ENCODE results near the gene RTBDN. TPM values are rescaled to one million over a fixed set of nuclear protein-coding genes. Genes with fewer than 3 reads are reported as not detected.

Gene RTBDN
- total and polyA plus RNA-seq, 2 experiments from 2014 or later: 4.1 to 4.6 TPM

DNA sequence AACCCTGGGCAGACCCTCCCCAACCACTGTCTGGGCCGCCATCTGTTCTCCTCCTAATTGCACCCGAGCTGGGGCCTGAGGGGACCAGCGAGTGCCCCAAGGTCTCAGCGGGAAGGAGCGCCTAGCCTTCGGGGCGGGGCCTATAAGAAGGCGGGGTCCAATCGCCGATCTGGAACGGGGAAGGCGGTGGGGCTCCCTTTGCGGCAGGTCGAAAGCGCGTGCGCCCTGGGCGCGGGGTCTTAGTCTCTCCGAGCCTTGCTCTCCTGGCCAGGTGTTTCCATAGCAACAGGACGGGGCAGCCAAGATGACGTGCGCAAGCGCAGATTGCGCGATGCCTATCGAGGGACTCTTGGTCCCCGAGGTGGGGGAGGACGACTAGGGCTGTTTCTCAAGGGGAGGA, 6.7 kb upstream of the RTBDN start:
- H2AFZ ChIP-seq: no peak overlapping the region
- Mint-ChIP-seq H3K4me1 (peaks cover 40% of the 10 kb centered on the region), H3K36me3 (ENCODE audit: low read depth) (peaks cover 9% of the 10 kb centered on the region; the same call in 1 of the 3 replicates), H3K4me3 (peak overlapping the region; percentile 79), H3K27me3 (ENCODE audit: insufficient read depth, low read depth, poor library complexity) (peaks cover 17% of the 10 kb centered on the region), H3K9me3 (no peaks in the 10 kb centered on the region; the same call in 2 of the 3 replicates), H3K27ac (peak overlapping the region; percentile 98)
- H3K79me2 ChIP-seq (replicated peaks; ENCODE audit: insufficient read depth): peaks cover 8% of the 10 kb centered on the region
- peaks cover 40% of the 10 kb centered on the region for H3F3A ChIP-seq (replicated peaks; ENCODE audit: low read depth)
- peak overlapping the region; percentile 76 for H3K4me2 ChIP-seq
- no peaks in the 10 kb centered on the region for H3K9me2 ChIP-seq (ENCODE audit: insufficient read depth)
- ATAC-seq (peak; percentile 73), DNase-seq (ENCODE audit: low spot score) (peak; percentile 100)
- H3K4me3 ChIP-seq: peak overlapping the region; percentile 54
- no peaks in the 10 kb centered on the region for H3K36me3 ChIP-seq (ENCODE audit: insufficient read depth)
- H3K4me1 ChIP-seq (ENCODE audit: insufficient read depth): peaks cover 19% of the 10 kb centered on the region
- H3K27ac ChIP-seq (ENCODE audit: low read depth): peak overlapping the region; percentile 78
- peaks cover 11% of the 10 kb centered on the region for H4K20me1 ChIP-seq (replicated peaks; ENCODE audit: insufficient read depth)
- 0 out of 2 replicates have a peak, but pooled peaks have one; percentile 26 for TF ChIP-seq CREB1 (CRISPR knock-in tag; IDR thresholded peaks at IDR 0.05; ENCODE audit: low read depth)
- TF ChIP-seq JUNB (IDR thresholded peaks at IDR 0.05; ENCODE audit: unreplicated experiment): no peak
- H3K27me3 ChIP-seq (ENCODE audit: insufficient read depth): no peaks in the 10 kb centered on the region

DNA sequence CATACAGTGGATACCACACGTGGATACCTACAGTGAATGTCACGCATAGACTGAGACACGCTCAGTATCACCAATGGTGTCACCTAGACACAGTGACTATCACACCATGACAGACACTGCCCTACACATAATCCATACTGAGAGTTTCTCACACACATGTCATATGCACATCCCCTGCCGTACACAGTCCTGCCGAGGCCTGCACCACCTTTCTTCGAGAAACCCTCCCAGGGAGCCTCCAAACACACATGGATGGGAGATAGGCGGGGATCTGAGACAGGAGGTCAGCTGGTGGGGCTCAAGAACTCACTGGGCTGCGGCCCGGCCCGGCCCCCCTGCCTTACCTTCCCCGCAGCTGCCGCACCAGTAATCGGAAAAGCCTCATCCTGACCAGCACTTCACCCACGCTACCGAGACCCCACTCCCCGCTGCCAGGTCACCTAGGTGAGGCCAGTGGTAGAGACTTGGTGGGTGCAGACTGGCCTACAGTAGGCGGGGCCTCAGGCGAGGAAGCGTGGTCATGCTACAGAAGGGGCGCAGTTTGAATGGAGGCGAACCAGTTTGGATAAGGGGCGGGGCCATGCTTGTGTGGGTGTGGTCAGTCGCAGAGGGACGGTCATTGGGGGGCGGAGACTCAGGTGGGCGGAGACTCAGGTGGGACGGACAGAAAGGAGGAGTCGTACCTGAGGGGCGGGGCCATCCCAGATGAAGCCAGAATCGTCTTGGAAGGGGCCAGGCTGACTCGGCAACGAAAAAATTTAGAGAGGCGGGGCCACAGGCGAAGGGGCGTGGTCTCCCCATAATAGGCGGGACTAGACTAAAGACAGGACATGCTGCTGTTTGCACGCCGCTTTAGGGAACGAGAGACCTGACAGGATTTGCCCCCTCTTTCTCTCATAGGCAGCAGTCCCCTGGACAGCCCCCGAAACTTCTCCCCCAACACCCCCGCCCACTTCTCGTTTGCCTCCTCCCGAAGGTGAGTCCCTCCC, 6.0 kb upstream of the RTBDN start:
- Histone ChIP-seq H2AFZ (no peak overlapping the region), H3K27me3 (ENCODE audit: insufficient read depth) (peaks cover 2% of the 10 kb centered on the region; the same call in 1 of the 2 replicates), H4K20me1 (replicated peaks; ENCODE audit: insufficient read depth) (peaks cover 11% of the 10 kb centered on the region), H3K36me3 (ENCODE audit: insufficient read depth) (no peaks in the 10 kb centered on the region), H3K27ac (ENCODE audit: low read depth) (peak overlapping the region; percentile 78), H3K4me2 (peak overlapping the region; percentile 94), H3K79me2 (replicated peaks; ENCODE audit: insufficient read depth) (peaks cover 8% of the 10 kb centered on the region), H3K4me3 (peak overlapping the region; percentile 92), H3F3A (replicated peaks; ENCODE audit: low read depth) (peaks cover 45% of the 10 kb centered on the region), H3K9me2 (ENCODE audit: insufficient read depth) (no peaks in the 10 kb centered on the region), H3K4me1 (ENCODE audit: insufficient read depth) (peaks cover 25% of the 10 kb centered on the region)
- peaks cover 9% of the 10 kb centered on the region; the same call in 1 of the 3 replicates for H3K36me3 Mint-ChIP-seq (ENCODE audit: low read depth)
- peaks cover 19% of the 10 kb centered on the region for H3K27me3 Mint-ChIP-seq (ENCODE audit: insufficient read depth, low read depth, poor library complexity)
- peaks cover 40% of the 10 kb centered on the region for H3K4me1 Mint-ChIP-seq
- H3K4me3 Mint-ChIP-seq: peak overlapping the region; percentile 79
- peak overlapping the region; percentile 98 for H3K27ac Mint-ChIP-seq
- peak; percentile 59 for ATAC-seq
- DNase-seq (ENCODE audit: low spot score): peak; percentile 98
- no peaks in the 10 kb centered on the region; the same call in 2 of the 3 replicates for H3K9me3 Mint-ChIP-seq
- TF ChIP-seq ZNF331 (CRISPR knock-in tag; IDR thresholded peaks at IDR 0.05; ENCODE audit: low read depth) (no peak), EZH2phosphoT487 (IDR thresholded peaks at IDR 0.05; ENCODE audit: unreplicated experiment) (no peak), STAT1 (IDR thresholded peaks at IDR 0.05; ENCODE audit: unreplicated experiment) (no peak), EZH2 (IDR thresholded peaks at IDR 0.05; ENCODE audit: low read depth, unreplicated experiment) (no peak), JUNB (IDR thresholded peaks at IDR 0.05; ENCODE audit: unreplicated experiment) (no peak), ZNF114 (CRISPR knock-in tag; IDR thresholded peaks at IDR 0.05) (no peak), NANOG (IDR thresholded peaks at IDR 0.05; ENCODE audit: borderline replicate concordance) (no peak), POLR2AphosphoS5 (IDR thresholded peaks at IDR 0.05; ENCODE audit: low read depth) (no peak), CREB1 (CRISPR knock-in tag; IDR thresholded peaks at IDR 0.05; ENCODE audit: low read depth) (no peak)
- TF ChIP-seq, protein P1, sequence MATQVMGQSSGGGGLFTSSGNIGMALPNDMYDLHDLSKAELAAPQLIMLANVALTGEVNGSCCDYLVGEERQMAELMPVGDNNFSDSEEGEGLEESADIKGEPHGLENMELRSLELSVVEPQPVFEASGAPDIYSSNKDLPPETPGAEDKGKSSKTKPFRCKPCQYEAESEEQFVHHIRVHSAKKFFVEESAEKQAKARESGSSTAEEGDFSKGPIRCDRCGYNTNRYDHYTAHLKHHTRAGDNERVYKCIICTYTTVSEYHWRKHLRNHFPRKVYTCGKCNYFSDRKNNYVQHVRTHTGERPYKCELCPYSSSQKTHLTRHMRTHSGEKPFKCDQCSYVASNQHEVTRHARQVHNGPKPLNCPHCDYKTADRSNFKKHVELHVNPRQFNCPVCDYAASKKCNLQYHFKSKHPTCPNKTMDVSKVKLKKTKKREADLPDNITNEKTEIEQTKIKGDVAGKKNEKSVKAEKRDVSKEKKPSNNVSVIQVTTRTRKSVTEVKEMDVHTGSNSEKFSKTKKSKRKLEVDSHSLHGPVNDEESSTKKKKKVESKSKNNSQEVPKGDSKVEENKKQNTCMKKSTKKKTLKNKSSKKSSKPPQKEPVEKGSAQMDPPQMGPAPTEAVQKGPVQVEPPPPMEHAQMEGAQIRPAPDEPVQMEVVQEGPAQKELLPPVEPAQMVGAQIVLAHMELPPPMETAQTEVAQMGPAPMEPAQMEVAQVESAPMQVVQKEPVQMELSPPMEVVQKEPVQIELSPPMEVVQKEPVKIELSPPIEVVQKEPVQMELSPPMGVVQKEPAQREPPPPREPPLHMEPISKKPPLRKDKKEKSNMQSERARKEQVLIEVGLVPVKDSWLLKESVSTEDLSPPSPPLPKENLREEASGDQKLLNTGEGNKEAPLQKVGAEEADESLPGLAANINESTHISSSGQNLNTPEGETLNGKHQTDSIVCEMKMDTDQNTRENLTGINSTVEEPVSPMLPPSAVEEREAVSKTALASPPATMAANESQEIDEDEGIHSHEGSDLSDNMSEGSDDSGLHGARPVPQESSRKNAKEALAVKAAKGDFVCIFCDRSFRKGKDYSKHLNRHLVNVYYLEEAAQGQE (IDR thresholded peaks at IDR 0.05; ENCODE audit: unreplicated experiment): no peak
- TF ChIP-seq, protein P2, sequence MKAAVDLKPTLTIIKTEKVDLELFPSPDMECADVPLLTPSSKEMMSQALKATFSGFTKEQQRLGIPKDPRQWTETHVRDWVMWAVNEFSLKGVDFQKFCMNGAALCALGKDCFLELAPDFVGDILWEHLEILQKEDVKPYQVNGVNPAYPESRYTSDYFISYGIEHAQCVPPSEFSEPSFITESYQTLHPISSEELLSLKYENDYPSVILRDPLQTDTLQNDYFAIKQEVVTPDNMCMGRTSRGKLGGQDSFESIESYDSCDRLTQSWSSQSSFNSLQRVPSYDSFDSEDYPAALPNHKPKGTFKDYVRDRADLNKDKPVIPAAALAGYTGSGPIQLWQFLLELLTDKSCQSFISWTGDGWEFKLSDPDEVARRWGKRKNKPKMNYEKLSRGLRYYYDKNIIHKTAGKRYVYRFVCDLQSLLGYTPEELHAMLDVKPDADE (IDR thresholded peaks at IDR 0.05): no peak
- TF ChIP-seq, protein P3, sequence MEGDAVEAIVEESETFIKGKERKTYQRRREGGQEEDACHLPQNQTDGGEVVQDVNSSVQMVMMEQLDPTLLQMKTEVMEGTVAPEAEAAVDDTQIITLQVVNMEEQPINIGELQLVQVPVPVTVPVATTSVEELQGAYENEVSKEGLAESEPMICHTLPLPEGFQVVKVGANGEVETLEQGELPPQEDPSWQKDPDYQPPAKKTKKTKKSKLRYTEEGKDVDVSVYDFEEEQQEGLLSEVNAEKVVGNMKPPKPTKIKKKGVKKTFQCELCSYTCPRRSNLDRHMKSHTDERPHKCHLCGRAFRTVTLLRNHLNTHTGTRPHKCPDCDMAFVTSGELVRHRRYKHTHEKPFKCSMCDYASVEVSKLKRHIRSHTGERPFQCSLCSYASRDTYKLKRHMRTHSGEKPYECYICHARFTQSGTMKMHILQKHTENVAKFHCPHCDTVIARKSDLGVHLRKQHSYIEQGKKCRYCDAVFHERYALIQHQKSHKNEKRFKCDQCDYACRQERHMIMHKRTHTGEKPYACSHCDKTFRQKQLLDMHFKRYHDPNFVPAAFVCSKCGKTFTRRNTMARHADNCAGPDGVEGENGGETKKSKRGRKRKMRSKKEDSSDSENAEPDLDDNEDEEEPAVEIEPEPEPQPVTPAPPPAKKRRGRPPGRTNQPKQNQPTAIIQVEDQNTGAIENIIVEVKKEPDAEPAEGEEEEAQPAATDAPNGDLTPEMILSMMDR (conservative IDR thresholded peaks at IDR 0.05; ENCODE audit: low read depth in 2 of 2): no peak

Measured in GM23338 (cell line).